Osteoblast (primary cell): ENCODE results near the gene PTPN14. TPM values are rescaled to one million over a fixed set of nuclear protein-coding genes. Genes with fewer than 3 reads are reported as not detected.

ENCODE experiments used
- DNase-seq: peaks from one replicate; pipeline ENCODE4 v3.0.0; 2011; ENCODE audit warnings: low spot score, mixed read lengths; ENCODE audit not compliant: insufficient read length; ENCODE audit errors: missing footprints
- H2AFZ ChIP-seq: 2 replicates; pipeline ENCODE4 v1.6.0; 2011; ENCODE audit warnings: mild to moderate bottlenecking, low read length
- H3K27ac ChIP-seq: 2 replicates; pipeline ENCODE4 v1.5.1; 2011; ENCODE audit warnings: mild to moderate bottlenecking, low read depth, low read length, moderate library complexity
- H3K27me3 ChIP-seq: 2 replicates; pipeline ENCODE4 v1.6.0; 2012; ENCODE audit warnings: mild to moderate bottlenecking, control low read depth, inconsistent platforms, low read length, moderate library complexity; ENCODE audit not compliant: insufficient read depth
- H3K36me3 ChIP-seq: 2 replicates; pipeline ENCODE4 v1.5.1; 2011; ENCODE audit warnings: mild to moderate bottlenecking, low read length, control low read depth, moderate library complexity; ENCODE audit not compliant: insufficient read depth
- H3K4me1 ChIP-seq: 2 replicates; pipeline ENCODE4 v1.5.1; 2011; ENCODE audit warnings: mild to moderate bottlenecking, low read length, control low read depth, moderate library complexity; ENCODE audit not compliant: insufficient read depth
- H3K4me2 ChIP-seq: 2 replicates; pipeline ENCODE4 v1.6.0; 2011; ENCODE audit warnings: mild to moderate bottlenecking, low read length; ENCODE audit not compliant: insufficient read depth
- H3K4me3 ChIP-seq: fragments of 200-600 bp; sonication (generic); 3 replicates; pipeline ENCODE4 v1.5.1; 2012; ENCODE audit warnings: mild to moderate bottlenecking, low read length, inconsistent platforms; ENCODE audit not compliant: insufficient read depth
- H3K79me2 ChIP-seq: 2 replicates; pipeline ENCODE4 v1.6.0; 2012; ENCODE audit warnings: mild to moderate bottlenecking, low read length, control low read depth, inconsistent platforms; ENCODE audit not compliant: insufficient read depth
- H3K9me3 ChIP-seq: 2 replicates; pipeline ENCODE4 v1.5.1; 2011; ENCODE audit warnings: low read depth, low read length, control low read depth
- H4K20me1 ChIP-seq: 2 replicates; pipeline ENCODE4 v1.6.0; 2012; ENCODE audit warnings: mild to moderate bottlenecking, low read length, control low read depth; ENCODE audit not compliant: insufficient read depth
- total RNA-seq: library from RNA; depleted of rRNA; stranded (reverse); fragments of >200 nt; gene quantifications from 2 replicates; pipeline ENCODE4 v1.2.3, GENCODE V29; 2012
- TF ChIP-seq, protein P1 (sequence below): IDR thresholded peaks from 2 replicates; pipeline ENCODE4 v1.5.1; 2011; ENCODE audit warnings: mild to moderate bottlenecking, low read depth, low read length, moderate library complexity; ENCODE audit errors: extremely low read depth

The PTPN14 gene
- total RNA-seq, 1 donor = 131 TPM

DNA sequence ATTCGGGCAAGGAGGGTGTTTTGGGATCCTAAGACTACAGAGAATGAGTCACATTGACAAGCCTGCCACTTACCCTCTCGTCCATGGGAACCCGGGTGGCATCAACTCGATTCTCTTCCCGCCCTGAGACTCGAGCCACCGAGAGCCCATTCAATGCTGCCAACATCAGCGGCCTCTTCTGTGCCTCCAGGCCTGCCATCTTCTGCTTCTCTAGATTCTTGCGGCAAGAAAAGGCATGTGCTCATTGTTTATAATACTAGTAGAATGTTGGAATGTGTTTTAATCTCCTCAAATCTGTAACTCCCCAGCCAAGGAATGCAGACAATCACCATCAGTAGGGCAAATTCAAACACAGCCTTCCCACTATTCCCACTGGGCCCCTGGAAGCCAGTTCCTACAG is 173.5 kb downstream of the PTPN14 start:
- Histone ChIP-seq H3K4me1 (peaks cover 24% of the 10 kb centered on the region), H2AFZ (no peak overlapping the region), H3K27ac (peak overlapping the region; percentile 56), H3K36me3 (peaks cover 94% of the 10 kb centered on the region), H3K79me2 (peaks cover 69% of the 10 kb centered on the region), H3K4me3 (no peak overlapping the region), H3K4me2 (peak overlapping the region; percentile 30), H3K27me3 (no peaks in the 10 kb centered on the region), H4K20me1 (no peaks in the 10 kb centered on the region), H3K9me3 (no peaks in the 10 kb centered on the region)
- TF ChIP-seq, protein P1, sequence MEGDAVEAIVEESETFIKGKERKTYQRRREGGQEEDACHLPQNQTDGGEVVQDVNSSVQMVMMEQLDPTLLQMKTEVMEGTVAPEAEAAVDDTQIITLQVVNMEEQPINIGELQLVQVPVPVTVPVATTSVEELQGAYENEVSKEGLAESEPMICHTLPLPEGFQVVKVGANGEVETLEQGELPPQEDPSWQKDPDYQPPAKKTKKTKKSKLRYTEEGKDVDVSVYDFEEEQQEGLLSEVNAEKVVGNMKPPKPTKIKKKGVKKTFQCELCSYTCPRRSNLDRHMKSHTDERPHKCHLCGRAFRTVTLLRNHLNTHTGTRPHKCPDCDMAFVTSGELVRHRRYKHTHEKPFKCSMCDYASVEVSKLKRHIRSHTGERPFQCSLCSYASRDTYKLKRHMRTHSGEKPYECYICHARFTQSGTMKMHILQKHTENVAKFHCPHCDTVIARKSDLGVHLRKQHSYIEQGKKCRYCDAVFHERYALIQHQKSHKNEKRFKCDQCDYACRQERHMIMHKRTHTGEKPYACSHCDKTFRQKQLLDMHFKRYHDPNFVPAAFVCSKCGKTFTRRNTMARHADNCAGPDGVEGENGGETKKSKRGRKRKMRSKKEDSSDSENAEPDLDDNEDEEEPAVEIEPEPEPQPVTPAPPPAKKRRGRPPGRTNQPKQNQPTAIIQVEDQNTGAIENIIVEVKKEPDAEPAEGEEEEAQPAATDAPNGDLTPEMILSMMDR = no peak
- no peak for DNase-seq

DNA sequence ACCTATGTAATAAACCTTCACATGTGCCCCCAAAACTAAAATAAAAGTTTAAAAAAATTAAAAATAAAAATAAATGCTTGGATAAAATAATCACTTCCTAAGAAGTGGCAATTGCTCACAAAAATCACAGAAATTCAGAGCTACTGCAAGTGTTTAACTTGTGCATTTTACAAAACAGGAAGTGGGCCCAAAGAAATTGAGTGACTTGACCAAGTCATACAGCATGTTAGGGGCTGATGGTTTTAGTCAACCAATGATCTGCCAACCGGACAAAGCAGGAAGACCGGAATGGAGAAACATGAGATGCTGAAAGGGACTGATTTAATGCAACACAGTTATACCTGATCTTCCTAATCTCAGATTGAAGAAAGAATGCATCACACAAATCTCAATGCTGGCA is 173.9 kb downstream of the PTPN14 start:
- Histone ChIP-seq H3K36me3 (peaks cover 94% of the 10 kb centered on the region), H3K4me3 (no peak overlapping the region), H4K20me1 (peaks cover under 1% of the 10 kb centered on the region), H3K27ac (peak overlapping the region; percentile 43), H3K4me2 (peak overlapping the region; percentile 0), H3K27me3 (no peaks in the 10 kb centered on the region), H3K9me3 (no peaks in the 10 kb centered on the region), H2AFZ (no peak overlapping the region), H3K4me1 (peaks cover 28% of the 10 kb centered on the region), H3K79me2 (peaks cover 67% of the 10 kb centered on the region)
- TF ChIP-seq, protein P1 = no peak
- no peak for DNase-seq

DNA sequence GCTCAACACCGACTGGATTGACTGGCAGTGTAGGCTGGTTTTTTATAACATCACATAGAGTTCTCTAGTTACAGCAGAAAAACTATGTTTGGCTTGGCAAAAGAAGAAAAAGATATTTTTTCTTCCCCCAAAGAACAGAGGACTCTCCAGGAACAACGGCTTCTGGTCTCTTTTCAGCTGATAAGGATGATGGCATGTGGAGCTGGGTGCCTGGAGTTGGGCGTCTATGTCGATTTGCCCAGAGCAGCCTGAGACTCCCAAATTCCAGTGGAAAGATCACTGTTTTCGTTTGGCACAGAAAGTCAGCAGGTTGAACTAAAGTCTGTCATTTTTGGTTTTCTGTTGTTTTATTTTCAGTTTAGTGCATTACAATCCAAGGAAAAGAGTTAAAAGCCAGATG is 179.3 kb downstream of the PTPN14 start:
- peak overlapping the region; percentile 38 for H3K4me2 ChIP-seq
- no peaks in the 10 kb centered on the region for H3K27me3 ChIP-seq
- peaks cover 94% of the 10 kb centered on the region for H3K36me3 ChIP-seq
- no peaks in the 10 kb centered on the region for H3K9me3 ChIP-seq
- peaks cover 21% of the 10 kb centered on the region for H3K4me1 ChIP-seq
- H3K4me3 ChIP-seq = no peak overlapping the region
- DNase-seq = no peak
- peaks cover 46% of the 10 kb centered on the region for H3K79me2 ChIP-seq
- H4K20me1 ChIP-seq = peaks cover 10% of the 10 kb centered on the region
- peak overlapping the region; percentile 30 for H3K27ac ChIP-seq
- TF ChIP-seq, protein P1 = no peak
- no peak overlapping the region for H2AFZ ChIP-seq

DNA sequence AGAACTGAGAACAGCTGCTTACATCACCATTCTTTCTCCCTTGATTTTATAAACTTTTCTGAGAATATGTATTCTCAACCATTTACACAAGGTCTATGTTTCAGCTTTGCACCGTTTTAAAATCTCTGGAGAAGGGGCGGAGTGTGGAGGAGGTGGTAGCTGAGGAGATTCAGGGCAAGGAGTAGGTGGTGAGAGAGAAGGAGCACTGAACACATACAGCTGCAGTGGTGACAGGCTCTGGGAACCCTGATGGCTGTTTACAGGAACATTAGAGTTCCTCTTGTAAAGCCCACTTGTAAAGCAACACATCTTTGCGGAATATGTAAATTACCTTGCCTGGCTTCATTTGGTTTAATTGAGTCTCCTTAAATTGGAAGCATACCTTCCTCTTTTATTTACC is 180.8 kb downstream of the PTPN14 start:
- Histone ChIP-seq H2AFZ (no peak overlapping the region), H3K4me3 (no peak overlapping the region), H3K27ac (no peak overlapping the region), H3K79me2 (peaks cover 35% of the 10 kb centered on the region), H3K4me1 (peaks cover 18% of the 10 kb centered on the region), H3K27me3 (no peaks in the 10 kb centered on the region), H3K36me3 (peaks cover 89% of the 10 kb centered on the region), H3K9me3 (no peaks in the 10 kb centered on the region), H3K4me2 (no peak overlapping the region), H4K20me1 (peaks cover 10% of the 10 kb centered on the region)
- no peak for DNase-seq
- TF ChIP-seq, protein P1 = no peak
